Measurements from ENCODE around the gene TTLL3. TPM values are rescaled to one million over a fixed set of nuclear protein-coding genes. Genes with fewer than 3 reads are reported as not detected.

The TTLL3 gene
- total RNA-seq, 1 donor from 2014 or later = 45.7 TPM

- Mint-ChIP-seq H3K27me3 (ENCODE audit: unreplicated experiment) (no peaks in the 10 kb centered on the region), H3K36me3 (ENCODE audit: unreplicated experiment) (peaks cover 3% of the 10 kb centered on the region), H3K4me3 (ENCODE audit: unreplicated experiment) (no peak overlapping the region)
Measured at GRCh38 chr3:9784965-9785364, 25.1 kb upstream of the TTLL3 start.

GRCh38 chr3:9785602-9786001, 24.5 kb upstream of the TTLL3 start:
- no peak for DNase-seq
- Mint-ChIP-seq H3K27ac (ENCODE audit: unreplicated experiment) (peak overlapping the region; percentile 11), H3K4me3 (ENCODE audit: unreplicated experiment) (no peak overlapping the region), H3K36me3 (ENCODE audit: unreplicated experiment) (peaks cover 8% of the 10 kb centered on the region), H3K27me3 (ENCODE audit: unreplicated experiment) (no peaks in the 10 kb centered on the region), H3K9me3 (ENCODE audit: unreplicated experiment) (no peaks in the 10 kb centered on the region), H3K4me1 (ENCODE audit: low read depth, unreplicated experiment) (peaks cover 2% of the 10 kb centered on the region)
- TF ChIP-seq CTCF (IDR thresholded peaks at IDR 0.05; ENCODE audit: partially characterized antibody, unreplicated experiment) = no peak

More at GRCh38 chr3:9784965-9785364, 25.1 kb upstream of the TTLL3 start:
- peaks cover 2% of the 10 kb centered on the region for H3K4me1 Mint-ChIP-seq (ENCODE audit: low read depth, unreplicated experiment)
- no peaks in the 10 kb centered on the region for H3K9me3 Mint-ChIP-seq (ENCODE audit: unreplicated experiment)
- no peak overlapping the region for H3K27ac Mint-ChIP-seq (ENCODE audit: unreplicated experiment)
- no peak for DNase-seq
- TF ChIP-seq CTCF (IDR thresholded peaks at IDR 0.05; ENCODE audit: partially characterized antibody, unreplicated experiment) = no peak

- Mint-ChIP-seq H3K27me3 (ENCODE audit: unreplicated experiment) (peaks cover 2% of the 10 kb centered on the region), H3K36me3 (ENCODE audit: unreplicated experiment) (peaks cover 8% of the 10 kb centered on the region), H3K4me3 (ENCODE audit: unreplicated experiment) (no peak overlapping the region), H3K9me3 (ENCODE audit: unreplicated experiment) (no peaks in the 10 kb centered on the region), H3K4me1 (ENCODE audit: low read depth, unreplicated experiment) (peaks cover 4% of the 10 kb centered on the region), H3K27ac (ENCODE audit: unreplicated experiment) (peak overlapping the region; percentile 38)
- TF ChIP-seq CTCF (IDR thresholded peaks at IDR 0.05; ENCODE audit: partially characterized antibody, unreplicated experiment) = no peak
- no peak for DNase-seq
Measured at GRCh38 chr3:9786209-9786739, 23.8 kb upstream of the TTLL3 start.

DNA sequence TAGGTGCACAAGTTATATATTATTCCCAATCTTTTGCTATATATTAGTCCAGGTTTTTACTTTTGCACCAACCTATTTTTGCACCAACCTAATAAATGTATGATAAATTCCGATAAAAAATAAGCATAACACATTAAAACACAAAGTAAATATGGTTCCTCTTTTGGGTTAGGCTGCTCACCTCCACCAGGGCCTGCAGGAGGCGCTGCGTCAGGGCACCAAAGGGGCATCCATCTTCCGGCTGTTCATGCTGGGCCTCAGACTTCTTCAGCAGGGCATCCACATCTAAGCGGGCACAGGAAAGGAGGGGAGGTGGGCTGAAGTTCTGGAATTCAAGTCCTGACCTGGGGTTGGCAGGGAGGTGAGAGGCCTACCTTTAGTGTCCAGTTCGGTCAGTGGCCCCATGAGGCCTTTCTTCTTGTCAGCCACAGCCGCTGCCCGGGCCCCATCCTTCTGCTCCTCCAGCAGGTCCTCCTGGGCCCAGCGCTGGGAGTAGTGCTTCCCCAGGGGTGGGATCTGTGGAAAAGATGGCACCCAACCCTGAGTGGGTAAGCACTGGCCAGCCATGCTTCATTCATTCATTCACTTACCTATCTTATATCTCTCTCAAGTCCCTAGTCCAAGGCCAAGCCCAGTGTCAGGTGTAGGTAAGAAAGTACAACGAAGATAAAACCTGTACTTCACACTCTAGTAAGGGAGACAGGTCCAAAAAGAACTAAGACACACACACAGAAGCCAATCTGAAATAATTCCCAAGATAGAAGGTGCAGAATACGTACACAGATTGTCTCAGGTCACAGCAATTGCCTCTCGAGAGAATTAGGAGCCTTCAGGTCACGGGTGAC, 23.0 kb upstream of the TTLL3 start:
- H3K4me3 Mint-ChIP-seq (ENCODE audit: unreplicated experiment) = no peak overlapping the region
- H3K36me3 Mint-ChIP-seq (ENCODE audit: unreplicated experiment) = peaks cover 8% of the 10 kb centered on the region
- peaks cover 2% of the 10 kb centered on the region for H3K27me3 Mint-ChIP-seq (ENCODE audit: unreplicated experiment)
- no peak for DNase-seq
- H3K9me3 Mint-ChIP-seq (ENCODE audit: unreplicated experiment) = peaks cover 3% of the 10 kb centered on the region
- peak overlapping the region; percentile 17 for H3K27ac Mint-ChIP-seq (ENCODE audit: unreplicated experiment)
- peak; percentile 49 for TF ChIP-seq CTCF (IDR thresholded peaks at IDR 0.05; ENCODE audit: partially characterized antibody, unreplicated experiment)
- peaks cover 6% of the 10 kb centered on the region for H3K4me1 Mint-ChIP-seq (ENCODE audit: low read depth, unreplicated experiment)

DNA sequence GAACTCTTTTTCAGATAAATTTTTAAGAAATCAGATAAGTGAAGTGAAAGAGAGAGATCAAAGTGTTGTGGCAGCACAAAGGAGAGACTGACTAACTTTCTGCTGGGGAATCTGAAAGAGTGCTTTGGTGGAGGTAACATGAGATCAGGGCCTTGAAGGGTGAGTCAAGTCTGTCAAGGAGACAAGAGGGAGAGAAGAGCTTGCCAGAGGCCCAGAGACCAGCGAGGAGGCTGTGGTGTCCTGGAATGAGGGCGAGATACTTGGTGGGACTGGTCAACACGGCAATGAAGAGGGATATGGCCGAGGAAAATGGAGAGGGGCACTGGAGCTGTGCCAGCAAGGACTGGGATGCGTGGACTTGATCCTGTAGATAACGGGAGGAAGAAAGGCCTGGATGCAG, 22.3 kb upstream of the TTLL3 start:
- H3K36me3 Mint-ChIP-seq (ENCODE audit: unreplicated experiment) = peaks cover 8% of the 10 kb centered on the region
- H3K4me3 Mint-ChIP-seq (ENCODE audit: unreplicated experiment) = peak overlapping the region; percentile 4
- no peak overlapping the region for H3K27ac Mint-ChIP-seq (ENCODE audit: unreplicated experiment)

More for the DNA sequence above, 22.3 kb upstream of the TTLL3 start:
- H3K9me3 Mint-ChIP-seq (ENCODE audit: unreplicated experiment) = peaks cover 5% of the 10 kb centered on the region
- peaks cover 6% of the 10 kb centered on the region for H3K4me1 Mint-ChIP-seq (ENCODE audit: low read depth, unreplicated experiment)
- DNase-seq = no peak
- no peak for TF ChIP-seq CTCF (IDR thresholded peaks at IDR 0.05; ENCODE audit: partially characterized antibody, unreplicated experiment)
- peaks cover 2% of the 10 kb centered on the region for H3K27me3 Mint-ChIP-seq (ENCODE audit: unreplicated experiment)

Measured in glutamatergic neuron (in vitro differentiated cells).